Breast epithelium (tissue), 3 donors: Measurements from ENCODE around the gene UNC45A.

Source experiments
- CTCF ChIP-seq, 3 donors: fragments of 450-650 bp; IDR thresholded peaks; one replicate each; pipeline ENCODE4 v1.5.1; 2016 to 2017; ENCODE audit warnings: antibody characterized with exemption in 3 of 3, mild to moderate bottlenecking in 3 of 3, moderate library complexity in 3 of 3
- POLR2A ChIP-seq: fragments of 450-650 bp; IDR thresholded peaks from one replicate; pipeline ENCODE4 v1.6.1; 2016; ENCODE audit warnings: antibody characterized with exemption, mild to moderate bottlenecking, moderate library complexity
- POLR2AphosphoS5 ChIP-seq, 3 donors: sonication (generic); formaldehyde crosslinking; IDR thresholded peaks; one replicate each; pipeline ENCODE4 v1.6.1; 2017; ENCODE audit warnings: antibody characterized with exemption in 3 of 3

DNA sequence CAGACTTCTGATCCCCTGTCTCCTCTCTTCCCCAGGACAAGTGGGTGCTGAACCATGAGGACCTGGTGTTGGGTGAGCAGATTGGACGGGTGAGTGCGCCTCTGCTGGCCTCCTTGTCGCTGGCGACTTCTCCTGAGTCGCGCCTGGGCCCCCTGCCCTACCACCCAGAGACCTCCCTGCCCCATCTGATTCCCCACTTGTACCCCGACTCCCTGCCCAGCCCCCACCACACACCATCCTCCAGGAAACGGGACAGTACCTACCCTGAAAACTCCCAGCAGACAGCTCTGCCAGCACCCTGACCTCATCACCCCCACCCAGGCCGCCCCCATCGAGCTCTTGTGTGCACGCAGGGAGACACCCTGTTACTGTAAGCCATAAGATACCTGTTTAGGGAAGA lies 43.1 kb upstream of the UNC45A start:
- TF ChIP-seq CTCF (IDR thresholded peaks at IDR 0.05) = no peak
- TF ChIP-seq POLR2AphosphoS5 (IDR thresholded peaks at IDR 0.05) = no peak
- no peak for TF ChIP-seq POLR2A
